Measurements from ENCODE around the gene C17orf67. TPM values are rescaled to one million over a fixed set of nuclear protein-coding genes. Genes with fewer than 3 reads are reported as not detected.

C17orf67 gene
- total and polyA plus RNA-seq, 4 donors = 0.19 to 1.4 (median 0.78) TPM

GRCh38 chr17:56782338-56782737 lies 51.4 kb downstream of the C17orf67 start:
- no peak for TF ChIP-seq HNF4A (conservative IDR thresholded peaks at IDR 0.05)
- no peak for TF ChIP-seq ZBTB33 (IDR thresholded peaks at IDR 0.05)
- TF ChIP-seq MAX (IDR thresholded peaks at IDR 0.05) = no peak
- TF ChIP-seq FOXA1 (IDR thresholded peaks at IDR 0.05) = no peak
- TF ChIP-seq ATF3 (IDR thresholded peaks at IDR 0.05) = no peak
- no peak for TF ChIP-seq FOXA2 (IDR thresholded peaks at IDR 0.05)
- no peak for TF ChIP-seq RXRA (IDR thresholded peaks at IDR 0.05)
- no peak for TF ChIP-seq JUND (IDR thresholded peaks at IDR 0.05)
- TF ChIP-seq NR2F2 (IDR thresholded peaks at IDR 0.05) = no peak
- TF ChIP-seq YY1 (IDR thresholded peaks at IDR 0.05) = no peak
- TF ChIP-seq RAD21 (IDR thresholded peaks at IDR 0.05) = no peak
- no peak for TF ChIP-seq CTCF (IDR thresholded peaks at IDR 0.05; ENCODE audit: low read depth, low read length, missing input control)
- TF ChIP-seq REST (IDR thresholded peaks at IDR 0.05) = no peak
- no peak for TF ChIP-seq TAF1 (conservative IDR thresholded peaks at IDR 0.05)
- TF ChIP-seq EGR1 (IDR thresholded peaks at IDR 0.05; ENCODE audit: low read depth in 2 of 2) = no peak
- TF ChIP-seq GABPA (IDR thresholded peaks at IDR 0.05 in 1 of 2, conservative IDR thresholded peaks at IDR 0.05 in 1 of 2) = no peak
- no peak for TF ChIP-seq SP1 (IDR thresholded peaks at IDR 0.05)
- TF ChIP-seq HNF4G (IDR thresholded peaks at IDR 0.05) = no peak
- no peak overlapping the region for H3K27ac ChIP-seq (ENCODE audit: low read depth in 1 of 2, low read length in 2 of 2)
- H3K27me3 ChIP-seq (ENCODE audit: control insufficient read depth in 4 of 4, insufficient read depth in 4 of 4, low read length in 3 of 4) = peaks cover 0 to 2% (median 0%) of the 10 kb centered on the region in 4 donors
- H3K9ac ChIP-seq (ENCODE audit: low read depth in 1 of 2, low read length in 2 of 2) = no peak overlapping the region
- peaks cover 2 to 8% (median 4%) of the 10 kb centered on the region in 4 donors for H3K4me1 ChIP-seq (ENCODE audit: control insufficient read depth in 4 of 4, insufficient read depth in 4 of 4, low read length in 3 of 4)
- no peak for DNase-seq (ENCODE audit: low spot score)
- H3K9me3 ChIP-seq (ENCODE audit: control insufficient read depth in 4 of 4, low read length in 3 of 4) = no peaks in the 10 kb centered on the region
- no peak overlapping the region for H3K4me3 ChIP-seq (ENCODE audit: low read depth in 1 of 3, low read length in 3 of 3)
- no peaks in the 10 kb centered on the region for H3K36me3 ChIP-seq (ENCODE audit: control insufficient read depth in 4 of 4, insufficient read depth in 3 of 4, low read depth in 1 of 4, low read length in 3 of 4)
